H1 (cell line): ENCODE data around the gene PFKP. TPM values are rescaled to one million over a fixed set of nuclear protein-coding genes. Genes with fewer than 3 reads are reported as not detected.

Experiments
- KDM1A ChIP-seq: fragments of 200-600, 300-600 bp; sonication (generic); IDR thresholded peaks from 2 replicates; pipeline ENCODE4 v1.7.1; 2016; ENCODE audit warnings: mild to moderate bottlenecking, low read length, borderline replicate concordance
- SIRT6 ChIP-seq: IDR thresholded peaks from one replicate; pipeline ENCODE4 v1.7.1; 2012; ENCODE audit warnings: low read length, inconsistent platforms
- TCF12 ChIP-seq: IDR thresholded peaks from 2 replicates; pipeline ENCODE4 v1.6.1; 2011; ENCODE audit warnings: low read depth, mild to moderate bottlenecking, low read length
- polyA plus RNA-seq, 7 experiments: library from polyadenylated mRNA; depleted of rRNA in 3 of 7; stranded (reverse) in 5 of 7; unstranded in 2 of 7; fragments of >200 nt in 5 of 7; fragments of 200-250 nt in 2 of 7; gene quantifications; 1 replicate in 5 of 7; 2 replicates in 1 of 7; 4 replicates in 1 of 7; pipeline versions ENCODE4 v1.2.1 to v1.2.3, GENCODE V29; 2011 to 2013; ENCODE audit warnings: missing spikeins in 2 of 7, mixed read lengths in 2 of 7
- total RNA-seq: library from RNA; stranded (reverse); fragmentation: NEBNext Ultra II Directional; extraction: Animal tissue kit (Norgen Biotek cat#: 25700); gene quantifications from 2 replicates; pipeline ENCODE4 v1.2.1, GENCODE V29; 2021

Gene PFKP
- total and polyA plus RNA-seq, 2 of the 8 experiments (the other 6 are each of a cell fraction or from before 2014, with no cell fraction given): 51.2 to 128 TPM

DNA sequence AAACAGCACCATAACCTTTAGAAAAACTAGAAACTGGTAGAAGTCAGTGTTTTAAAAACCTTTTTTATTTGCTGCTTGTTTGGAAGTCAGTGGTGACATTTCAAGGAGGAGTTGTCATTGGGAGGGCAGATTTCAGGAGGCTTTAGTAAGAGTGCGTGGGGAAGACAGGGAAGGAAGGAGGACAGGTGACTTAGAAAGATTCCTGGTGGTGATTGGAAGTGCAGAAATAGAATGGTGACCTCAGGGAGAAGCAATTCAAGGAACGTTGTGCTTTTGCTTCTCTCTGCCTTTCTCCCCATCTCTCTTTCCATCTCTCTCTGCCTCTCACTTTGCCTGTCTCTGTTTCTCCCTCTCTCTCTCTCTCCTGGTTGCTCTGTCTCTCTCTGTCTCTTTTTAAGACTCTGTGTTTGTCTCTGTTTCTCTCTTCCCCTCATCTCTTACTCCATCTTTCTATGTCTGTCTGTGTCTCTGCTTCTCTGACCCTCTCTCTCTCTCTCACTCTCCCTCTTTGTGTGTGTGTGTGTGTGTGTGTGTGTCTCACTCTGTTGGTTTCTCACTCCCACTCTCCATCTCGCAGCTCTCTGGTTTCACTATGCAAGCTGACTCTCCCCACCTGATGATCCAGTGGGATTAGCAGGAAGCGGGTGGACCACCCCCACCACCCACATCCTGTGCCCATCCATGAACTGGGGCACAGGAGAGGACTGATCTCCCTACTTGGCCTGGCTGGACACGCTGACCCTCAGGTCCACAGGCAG lies 10.9 kb upstream of the PFKP start (continued):
- TF ChIP-seq TCF12: no peak
- no peak for TF ChIP-seq SIRT6
- no peak for TF ChIP-seq KDM1A
- TF ChIP-seq, all 59 proteins: peak for 0
